SH-SY5Y (cell line): Measurements from ENCODE around the gene SLC38A11.

Source experiments
- GATA2 ChIP-seq: IDR thresholded peaks from 2 replicates; pipeline ENCODE4 v1.6.1; 2011; ENCODE audit warnings: mild to moderate bottlenecking, low read depth, low read length
- GATA3 ChIP-seq: IDR thresholded peaks from 2 replicates; pipeline ENCODE4 v1.6.1; 2011; ENCODE audit warnings: low read depth, mild to moderate bottlenecking, low read length, moderate library complexity

DNA sequence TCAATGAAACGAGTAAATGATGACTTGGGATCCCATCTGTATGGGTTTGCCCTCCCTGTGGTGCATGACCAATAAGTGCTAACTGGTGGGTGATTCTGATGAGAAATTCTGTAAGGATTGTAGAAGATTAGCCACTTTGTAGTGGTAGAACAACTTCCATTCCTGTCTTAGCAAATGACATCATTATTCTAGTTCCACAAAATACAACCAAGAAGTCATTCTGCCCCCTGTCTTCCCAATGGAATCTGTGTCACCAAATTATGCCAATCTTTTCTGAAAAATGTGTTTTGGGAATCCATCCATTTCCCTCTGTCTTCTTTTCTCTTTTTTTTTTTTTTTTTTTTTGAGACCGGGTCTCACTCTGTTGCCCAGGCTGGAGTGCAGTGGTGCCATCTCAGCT, 48.4 kb downstream of the SLC38A11 start:
- no peak for TF ChIP-seq GATA3
- TF ChIP-seq GATA2 = no peak
